Gastrocnemius medialis (tissue), 4 donors: ENCODE measurements around the gene GNAO1.

Source experiments
- CTCF ChIP-seq, 5 experiments: fragments of 450-650 bp in 3 of 5; fragments of 200-600 bp in 2 of 5; sonication (generic) in 2 of 5; IDR thresholded peaks in 4 of 5; conservative IDR thresholded peaks in 1 of 5; 1 replicate in 4 of 5; 2 replicates in 1 of 5; pipeline ENCODE4 v1.5.1; 2016 to 2019; ENCODE audit warnings: antibody characterized with exemption in 5 of 5, mild to moderate bottlenecking in 3 of 5, moderate library complexity in 3 of 5
- POLR2A ChIP-seq, 2 donors: fragments of 450-650 bp; IDR thresholded peaks; one replicate each; pipeline ENCODE4 v1.6.1; 2017; ENCODE audit warnings: antibody characterized with exemption in 2 of 2, mild to moderate bottlenecking in 2 of 2, moderate library complexity in 2 of 2

- no peak for TF ChIP-seq CTCF (IDR thresholded peaks at IDR 0.05 in 4 of 5, conservative IDR thresholded peaks at IDR 0.05 in 1 of 5)
- no peak for TF ChIP-seq POLR2A (IDR thresholded peaks at IDR 0.05)
These were observed 155.9 kb downstream of the GNAO1 start for GRCh38 chr16:56347166-56347565.
